ENCODE data around the gene AWAT2.

DNA sequence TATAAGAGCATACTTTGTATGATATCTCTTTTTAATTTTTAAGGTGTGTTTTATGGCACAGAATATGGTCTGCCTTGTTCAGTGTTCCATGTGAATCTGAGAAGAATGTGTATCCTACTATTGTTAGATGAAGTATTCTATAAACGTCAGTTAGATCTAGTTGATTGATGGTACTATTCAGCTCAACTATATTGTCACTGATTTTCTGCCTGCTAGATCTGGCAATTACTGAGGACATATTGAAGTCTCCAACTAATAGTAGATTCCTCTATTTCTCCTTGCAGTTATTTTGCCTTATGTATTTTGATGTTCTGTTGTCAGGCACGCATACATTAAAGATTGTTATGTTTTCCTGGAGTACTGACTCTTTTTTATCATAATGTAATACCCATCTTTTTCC, 39.8 kb downstream of the AWAT2 start:
- no peak for TF ChIP-seq CTCF (IDR thresholded peaks at IDR 0.05; ENCODE audit: low read depth, low read length)
- TF ChIP-seq EZH2phosphoT487 (IDR thresholded peaks at IDR 0.05; ENCODE audit: low read depth) = no peak

All from OCI-LY3 (cell line).